Measurements from ENCODE around the gene MTMR2. TPM values are rescaled to one million over a fixed set of nuclear protein-coding genes. Genes with fewer than 3 reads are reported as not detected.

MTMR2 gene
- total RNA-seq, 1 donor from 2014 or later = 34.6 TPM

GRCh38 chr11:95849087-95849825 lies 74.7 kb downstream of the MTMR2 start:
- DNase-seq (ENCODE audit: low spot score in 2 of 2, unreplicated experiment in 2 of 2) = no peak
- Mint-ChIP-seq H3K4me3 (no peak overlapping the region), H3K36me3 (peaks cover 15% of the 10 kb centered on the region), H3K27ac (no peak overlapping the region), H3K9me3 (no peaks in the 10 kb centered on the region), H3K4me1 (no peaks in the 10 kb centered on the region), H3K27me3 (ENCODE audit: low read depth) (no peaks in the 10 kb centered on the region)
- TF ChIP-seq CTCF (IDR thresholded peaks at IDR 0.05; ENCODE audit: unreplicated experiment) = no peak

GRCh38 chr11:95845167-95845566 lies 78.7 kb downstream of the MTMR2 start:
- Mint-ChIP-seq H3K4me3 (no peak overlapping the region), H3K27me3 (ENCODE audit: low read depth) (no peaks in the 10 kb centered on the region), H3K27ac (no peak overlapping the region), H3K4me1 (no peaks in the 10 kb centered on the region), H3K9me3 (no peaks in the 10 kb centered on the region), H3K36me3 (peaks cover 13% of the 10 kb centered on the region)
- no peak for DNase-seq (ENCODE audit: low spot score in 2 of 2, unreplicated experiment in 2 of 2)
- no peak for TF ChIP-seq CTCF (IDR thresholded peaks at IDR 0.05; ENCODE audit: unreplicated experiment)

- H3K27ac Mint-ChIP-seq = peak overlapping the region; percentile 9
- peaks cover 29% of the 10 kb centered on the region for H3K36me3 Mint-ChIP-seq
- no peaks in the 10 kb centered on the region for H3K9me3 Mint-ChIP-seq
- H3K4me3 Mint-ChIP-seq = no peak overlapping the region
- H3K27me3 Mint-ChIP-seq (ENCODE audit: low read depth) = no peaks in the 10 kb centered on the region
- TF ChIP-seq CTCF (IDR thresholded peaks at IDR 0.05; ENCODE audit: unreplicated experiment) = peak; percentile 84
- peak; percentile 20 to 61 for DNase-seq (ENCODE audit: low spot score in 2 of 2, unreplicated experiment in 2 of 2)
- H3K4me1 Mint-ChIP-seq = peaks cover 3% of the 10 kb centered on the region
Observed at GRCh38 chr11:95835768-95836488, 88.0 kb downstream of the MTMR2 start.

GRCh38 chr11:95835351-95835750 lies 88.6 kb downstream of the MTMR2 start:
- TF ChIP-seq CTCF (IDR thresholded peaks at IDR 0.05; ENCODE audit: unreplicated experiment) = no peak
- no peak for DNase-seq (ENCODE audit: low spot score in 2 of 2, unreplicated experiment in 2 of 2)
- H3K36me3 Mint-ChIP-seq = peaks cover 29% of the 10 kb centered on the region
- H3K4me3 Mint-ChIP-seq = no peak overlapping the region
- H3K27me3 Mint-ChIP-seq (ENCODE audit: low read depth) = no peaks in the 10 kb centered on the region
- no peak overlapping the region for H3K27ac Mint-ChIP-seq
- H3K9me3 Mint-ChIP-seq = no peaks in the 10 kb centered on the region
- H3K4me1 Mint-ChIP-seq = peaks cover 5% of the 10 kb centered on the region

- H3K4me3 Mint-ChIP-seq = no peak overlapping the region
- no peak for DNase-seq (ENCODE audit: low spot score in 2 of 2, unreplicated experiment in 2 of 2)
- no peaks in the 10 kb centered on the region for H3K27me3 Mint-ChIP-seq (ENCODE audit: low read depth)
- H3K4me1 Mint-ChIP-seq = peaks cover 5% of the 10 kb centered on the region
- H3K36me3 Mint-ChIP-seq = peaks cover 30% of the 10 kb centered on the region
- no peak for TF ChIP-seq CTCF (IDR thresholded peaks at IDR 0.05; ENCODE audit: unreplicated experiment)
- H3K9me3 Mint-ChIP-seq = no peaks in the 10 kb centered on the region
- H3K27ac Mint-ChIP-seq = no peak overlapping the region
Observed at GRCh38 chr11:95833378-95833777, 90.5 kb downstream of the MTMR2 start.
